HG03342 (cell line): ENCODE results near the gene DNM3.

Experiments
- ATAC-seq: cut with Tn5 transposase; IDR thresholded peaks from one replicate; pipeline ENCODE4 v1.9.1; 2021; ENCODE audit warnings: mild to moderate bottlenecking, moderate library complexity; ENCODE audit not compliant: unreplicated experiment

DNM3 gene

GRCh38 chr1:171966426-171967220 lies 125.3 kb downstream of the DNM3 start:
- ATAC-seq: no peak

DNA sequence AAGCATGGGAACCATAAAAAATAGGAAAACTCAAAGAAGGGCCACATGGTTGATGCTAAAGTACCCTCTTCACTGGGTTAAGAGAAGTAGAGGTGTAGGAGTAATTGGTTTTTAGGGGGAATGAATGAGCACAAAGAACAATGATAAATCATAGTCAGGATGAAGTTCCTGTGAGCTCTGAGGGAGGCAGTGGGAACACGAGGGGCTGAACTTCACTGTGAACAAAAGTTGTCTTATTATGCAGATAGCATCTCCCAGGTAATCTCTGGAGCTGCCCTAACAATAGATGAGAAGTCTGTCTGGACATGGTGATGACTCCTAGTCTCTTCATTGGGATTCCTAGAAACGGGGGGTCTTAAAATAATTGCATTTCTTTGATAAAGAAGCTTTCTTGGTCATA lies 127.9 kb downstream of the DNM3 start:
- no peak for ATAC-seq

DNA sequence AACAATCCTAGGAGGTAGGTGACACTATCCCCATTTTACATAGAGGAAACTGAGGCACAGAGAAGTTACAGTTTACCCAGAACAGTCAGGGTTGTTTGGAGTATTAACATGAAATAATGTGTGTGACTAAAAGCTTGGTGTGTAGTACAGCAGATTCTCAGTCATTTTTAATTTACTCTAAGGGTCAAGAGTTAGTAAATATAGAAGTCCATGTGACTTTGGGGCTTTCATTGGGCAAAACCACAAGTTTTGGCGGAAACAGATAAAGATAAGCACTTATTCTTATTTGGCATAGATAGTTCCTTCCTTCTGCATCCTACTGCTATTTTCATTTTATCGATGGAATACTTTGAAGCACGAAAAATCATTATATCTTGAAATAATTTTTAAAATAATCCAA lies 128.5 kb downstream of the DNM3 start:
- no peak for ATAC-seq

GRCh38 chr1:171972846-171973245 lies 131.5 kb downstream of the DNM3 start:
- no peak for ATAC-seq

GRCh38 chr1:171973421-171973820 lies 132.1 kb downstream of the DNM3 start:
- no peak for ATAC-seq

GRCh38 chr1:171981303-171981702 lies 140.0 kb downstream of the DNM3 start:
- no peak for ATAC-seq

GRCh38 chr1:171983584-171983983 lies 142.3 kb downstream of the DNM3 start:
- ATAC-seq: no peak

- ATAC-seq: no peak
Measured at GRCh38 chr1:171984262-171984661, 143.0 kb downstream of the DNM3 start.

DNA sequence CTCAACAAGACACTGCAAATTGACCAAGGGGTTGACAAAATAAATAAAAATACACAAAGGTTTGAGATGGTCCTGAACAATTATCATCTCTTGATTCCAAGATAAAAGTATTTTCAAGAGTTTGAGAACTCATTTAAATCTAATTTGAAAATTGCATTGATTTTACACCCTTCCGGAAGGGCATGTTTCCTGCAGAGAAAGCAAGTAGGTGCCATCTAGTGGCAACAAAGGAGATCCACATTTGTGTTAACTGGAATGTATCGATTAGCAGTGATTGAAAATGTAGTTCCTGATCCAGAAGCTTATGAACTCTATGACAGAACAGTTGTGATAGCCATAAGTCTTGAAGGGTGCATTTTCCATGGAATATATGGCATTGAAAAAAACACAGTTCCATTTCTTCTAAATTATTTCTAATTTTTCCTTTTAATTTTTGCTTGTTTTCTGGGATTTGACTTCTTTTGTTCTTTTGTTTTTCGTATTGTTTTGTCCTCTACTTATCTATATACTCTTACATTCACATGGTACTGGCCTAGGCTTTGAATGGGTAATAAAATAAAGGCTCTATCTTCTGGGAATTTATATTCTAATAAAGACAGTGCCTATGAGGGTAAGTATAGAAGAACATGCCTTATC lies 143.7 kb downstream of the DNM3 start:
- ATAC-seq: no peak

DNA sequence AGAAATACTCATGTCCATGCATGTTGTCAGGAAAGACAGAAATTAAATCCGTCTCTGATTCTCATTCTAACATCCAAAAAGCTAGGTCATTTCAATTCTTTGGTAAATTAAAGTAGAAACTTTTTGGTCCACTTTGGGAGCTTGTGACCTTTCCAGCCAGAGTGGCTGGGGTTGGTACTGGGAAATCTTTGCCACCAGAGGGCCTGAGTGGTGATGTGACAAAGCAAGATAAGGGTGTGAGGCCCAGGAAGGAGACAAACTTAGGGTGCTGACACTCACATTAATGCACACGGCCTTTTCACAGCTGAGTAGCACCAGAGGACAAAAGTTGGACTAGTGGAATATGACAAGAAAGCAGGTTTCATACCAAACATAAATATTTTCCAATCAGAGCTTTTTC lies 144.3 kb downstream of the DNM3 start:
- no peak for ATAC-seq

- ATAC-seq: no peak
Measured at GRCh38 chr1:171988243-171988885, 147.1 kb downstream of the DNM3 start.

DNA sequence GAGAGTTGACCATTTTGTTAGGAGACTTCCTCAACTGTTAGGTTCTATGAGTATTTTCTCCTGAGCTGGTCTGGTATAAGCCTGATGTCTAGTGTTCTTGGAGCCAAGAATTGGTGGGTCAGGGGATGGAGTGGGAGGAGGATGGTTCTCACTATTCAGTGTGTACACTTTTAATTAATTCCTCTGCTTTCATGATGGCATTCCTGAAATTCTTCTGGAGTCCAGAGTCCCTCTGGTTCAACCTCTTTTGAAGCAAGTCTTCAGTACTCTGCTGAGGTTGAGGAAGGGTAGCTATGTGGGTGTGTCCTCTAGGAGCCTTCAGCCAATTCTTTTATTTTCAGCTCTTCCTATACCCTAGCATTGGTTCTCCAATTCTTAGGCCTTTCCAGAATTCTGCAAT lies 149.1 kb downstream of the DNM3 start:
- no peak for ATAC-seq

- no peak for ATAC-seq
Measured at GRCh38 chr1:171994293-171994692, 153.0 kb downstream of the DNM3 start.

- ATAC-seq: no peak
Measured at GRCh38 chr1:171995573-171995972, 154.3 kb downstream of the DNM3 start.

GRCh38 chr1:171997936-171998335 lies 156.6 kb downstream of the DNM3 start:
- ATAC-seq: no peak

DNA sequence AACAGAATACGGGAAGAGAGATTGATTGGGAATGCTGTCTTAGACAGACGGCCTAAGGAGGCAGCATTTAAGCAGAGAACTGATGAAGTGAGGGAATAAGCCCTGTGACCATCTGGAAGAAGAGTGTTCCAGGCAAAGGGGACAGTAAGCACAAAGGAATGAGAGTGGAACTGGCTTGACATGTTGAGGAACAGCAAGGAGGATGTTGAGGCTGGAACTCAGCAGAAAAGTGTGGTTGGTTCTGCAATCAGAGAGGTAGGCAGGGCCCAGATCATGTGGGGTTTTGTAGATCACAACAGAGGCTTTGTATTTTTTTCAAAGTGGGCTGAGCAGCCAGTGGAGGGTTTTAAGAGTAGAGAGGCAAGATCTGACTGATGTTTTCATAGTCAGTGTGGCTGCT lies 157.4 kb downstream of the DNM3 start:
- no peak for ATAC-seq

GRCh38 chr1:171999756-172000155 lies 158.5 kb downstream of the DNM3 start:
- ATAC-seq: no peak

- ATAC-seq: no peak
Measured at GRCh38 chr1:172001288-172001687, 160.0 kb downstream of the DNM3 start.

- ATAC-seq: no peak
Measured at GRCh38 chr1:172002725-172003345, 161.5 kb downstream of the DNM3 start.

GRCh38 chr1:172003766-172004530 lies 162.7 kb downstream of the DNM3 start:
- no peak for ATAC-seq

GRCh38 chr1:172004671-172005070 lies 163.4 kb downstream of the DNM3 start:
- no peak for ATAC-seq
